HL-60 (cell line): ENCODE data around the gene MTMR4.

ENCODE experiments used
- GABPA ChIP-seq: IDR thresholded peaks from 2 replicates; pipeline ENCODE4 v1.6.1; 2012; ENCODE audit warnings: low read depth
- POLR2AphosphoS5 ChIP-seq: IDR thresholded peaks from 2 replicates; pipeline ENCODE4 v1.6.1; 2012; ENCODE audit warnings: low read depth
- SPI1 ChIP-seq: IDR thresholded peaks from 2 replicates; pipeline ENCODE4 v1.6.1; 2012; ENCODE audit warnings: low read depth, mild to moderate bottlenecking, borderline replicate concordance
- TF ChIP-seq, protein P1 (sequence below): IDR thresholded peaks from one replicate; pipeline ENCODE4 v1.5.1; 2011; ENCODE audit warnings: low read length, control low read depth, inconsistent platforms; ENCODE audit not compliant: insufficient read depth
- TF ChIP-seq, protein P2 (sequence below): IDR thresholded peaks from 2 replicates; pipeline ENCODE4 v1.6.1; 2012; ENCODE audit warnings: low read depth; ENCODE audit not compliant: insufficient replicate concordance

DNA sequence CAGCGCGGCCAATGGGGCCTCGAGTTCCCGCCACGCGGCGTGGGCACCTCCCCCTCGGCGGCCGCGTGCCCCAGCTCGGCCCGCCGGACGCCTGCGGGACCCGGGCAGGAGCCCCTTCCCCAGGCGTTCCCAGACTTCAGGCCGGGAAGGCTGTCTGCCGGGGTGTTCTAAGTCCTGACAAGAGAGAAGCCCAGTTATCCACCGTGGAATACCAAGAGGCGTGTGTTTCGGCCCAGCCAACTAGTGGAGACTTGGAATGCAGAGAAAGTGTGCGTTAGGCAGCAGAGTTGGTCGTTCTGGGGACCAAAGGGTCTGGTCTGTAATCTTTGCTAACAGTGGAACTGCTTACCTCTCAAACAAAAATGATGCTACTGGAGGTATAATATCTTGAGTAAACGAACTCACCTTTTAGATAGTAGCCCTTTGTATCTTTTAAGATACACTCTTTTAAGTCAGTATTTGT lies 26.0 kb downstream of the MTMR4 start:
- TF ChIP-seq, protein P1, sequence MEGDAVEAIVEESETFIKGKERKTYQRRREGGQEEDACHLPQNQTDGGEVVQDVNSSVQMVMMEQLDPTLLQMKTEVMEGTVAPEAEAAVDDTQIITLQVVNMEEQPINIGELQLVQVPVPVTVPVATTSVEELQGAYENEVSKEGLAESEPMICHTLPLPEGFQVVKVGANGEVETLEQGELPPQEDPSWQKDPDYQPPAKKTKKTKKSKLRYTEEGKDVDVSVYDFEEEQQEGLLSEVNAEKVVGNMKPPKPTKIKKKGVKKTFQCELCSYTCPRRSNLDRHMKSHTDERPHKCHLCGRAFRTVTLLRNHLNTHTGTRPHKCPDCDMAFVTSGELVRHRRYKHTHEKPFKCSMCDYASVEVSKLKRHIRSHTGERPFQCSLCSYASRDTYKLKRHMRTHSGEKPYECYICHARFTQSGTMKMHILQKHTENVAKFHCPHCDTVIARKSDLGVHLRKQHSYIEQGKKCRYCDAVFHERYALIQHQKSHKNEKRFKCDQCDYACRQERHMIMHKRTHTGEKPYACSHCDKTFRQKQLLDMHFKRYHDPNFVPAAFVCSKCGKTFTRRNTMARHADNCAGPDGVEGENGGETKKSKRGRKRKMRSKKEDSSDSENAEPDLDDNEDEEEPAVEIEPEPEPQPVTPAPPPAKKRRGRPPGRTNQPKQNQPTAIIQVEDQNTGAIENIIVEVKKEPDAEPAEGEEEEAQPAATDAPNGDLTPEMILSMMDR: no peak
- no peak for TF ChIP-seq POLR2AphosphoS5
- TF ChIP-seq, protein P2, sequence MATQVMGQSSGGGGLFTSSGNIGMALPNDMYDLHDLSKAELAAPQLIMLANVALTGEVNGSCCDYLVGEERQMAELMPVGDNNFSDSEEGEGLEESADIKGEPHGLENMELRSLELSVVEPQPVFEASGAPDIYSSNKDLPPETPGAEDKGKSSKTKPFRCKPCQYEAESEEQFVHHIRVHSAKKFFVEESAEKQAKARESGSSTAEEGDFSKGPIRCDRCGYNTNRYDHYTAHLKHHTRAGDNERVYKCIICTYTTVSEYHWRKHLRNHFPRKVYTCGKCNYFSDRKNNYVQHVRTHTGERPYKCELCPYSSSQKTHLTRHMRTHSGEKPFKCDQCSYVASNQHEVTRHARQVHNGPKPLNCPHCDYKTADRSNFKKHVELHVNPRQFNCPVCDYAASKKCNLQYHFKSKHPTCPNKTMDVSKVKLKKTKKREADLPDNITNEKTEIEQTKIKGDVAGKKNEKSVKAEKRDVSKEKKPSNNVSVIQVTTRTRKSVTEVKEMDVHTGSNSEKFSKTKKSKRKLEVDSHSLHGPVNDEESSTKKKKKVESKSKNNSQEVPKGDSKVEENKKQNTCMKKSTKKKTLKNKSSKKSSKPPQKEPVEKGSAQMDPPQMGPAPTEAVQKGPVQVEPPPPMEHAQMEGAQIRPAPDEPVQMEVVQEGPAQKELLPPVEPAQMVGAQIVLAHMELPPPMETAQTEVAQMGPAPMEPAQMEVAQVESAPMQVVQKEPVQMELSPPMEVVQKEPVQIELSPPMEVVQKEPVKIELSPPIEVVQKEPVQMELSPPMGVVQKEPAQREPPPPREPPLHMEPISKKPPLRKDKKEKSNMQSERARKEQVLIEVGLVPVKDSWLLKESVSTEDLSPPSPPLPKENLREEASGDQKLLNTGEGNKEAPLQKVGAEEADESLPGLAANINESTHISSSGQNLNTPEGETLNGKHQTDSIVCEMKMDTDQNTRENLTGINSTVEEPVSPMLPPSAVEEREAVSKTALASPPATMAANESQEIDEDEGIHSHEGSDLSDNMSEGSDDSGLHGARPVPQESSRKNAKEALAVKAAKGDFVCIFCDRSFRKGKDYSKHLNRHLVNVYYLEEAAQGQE: no peak
- no peak for TF ChIP-seq GABPA
- TF ChIP-seq SPI1: no peak
